GM06990 (cell line): Measurements from ENCODE around the gene AAK1.

Experiments used
- DNase-seq: peaks from one replicate; pipeline ENCODE4 v3.0.0-alpha.2; 2011; ENCODE audit not compliant: insufficient read length; ENCODE audit errors: extremely low read depth
- H3K27me3 ChIP-seq: replicated peaks from 2 replicates; pipeline ENCODE4 v1.6.0; 2011; ENCODE audit warnings: low read length; ENCODE audit not compliant: control insufficient read depth, insufficient read depth
- H3K36me3 ChIP-seq: 2 replicates; pipeline ENCODE4 v1.5.1; 2011; ENCODE audit warnings: low read length; ENCODE audit not compliant: control insufficient read depth, insufficient read depth
- H3K4me3 ChIP-seq: replicated peaks from 2 replicates; pipeline ENCODE4 v1.5.1; 2011; ENCODE audit warnings: low read depth, mild to moderate bottlenecking, control low read depth, low read length
- CTCF ChIP-seq: IDR thresholded peaks from 2 replicates; pipeline ENCODE4 v1.5.1; 2011; ENCODE audit warnings: low read length, control low read depth, mild to moderate bottlenecking, inconsistent platforms; ENCODE audit not compliant: insufficient read depth, poor library complexity, severe bottlenecking

AAK1 gene

GRCh38 chr2:69589973-69590652, 53.4 kb downstream of the AAK1 start:
- H3K36me3 ChIP-seq, result no peaks in the 10 kb centered on the region
- TF ChIP-seq CTCF, result no peak
- H3K4me3 ChIP-seq, result no peak overlapping the region
- no peak for DNase-seq
- no peaks in the 10 kb centered on the region for H3K27me3 ChIP-seq

GRCh38 chr2:69588945-69589344, 54.6 kb downstream of the AAK1 start:
- TF ChIP-seq CTCF, result no peak
- H3K4me3 ChIP-seq, result no peak overlapping the region
- H3K36me3 ChIP-seq, result no peaks in the 10 kb centered on the region
- DNase-seq, result no peak
- H3K27me3 ChIP-seq, result no peaks in the 10 kb centered on the region

- Histone ChIP-seq H3K36me3 (no peaks in the 10 kb centered on the region), H3K4me3 (no peak overlapping the region), H3K27me3 (no peaks in the 10 kb centered on the region)
- no peak for TF ChIP-seq CTCF
- DNase-seq, result no peak
Observed at GRCh38 chr2:69588403-69588802, 55.1 kb downstream of the AAK1 start.

DNA sequence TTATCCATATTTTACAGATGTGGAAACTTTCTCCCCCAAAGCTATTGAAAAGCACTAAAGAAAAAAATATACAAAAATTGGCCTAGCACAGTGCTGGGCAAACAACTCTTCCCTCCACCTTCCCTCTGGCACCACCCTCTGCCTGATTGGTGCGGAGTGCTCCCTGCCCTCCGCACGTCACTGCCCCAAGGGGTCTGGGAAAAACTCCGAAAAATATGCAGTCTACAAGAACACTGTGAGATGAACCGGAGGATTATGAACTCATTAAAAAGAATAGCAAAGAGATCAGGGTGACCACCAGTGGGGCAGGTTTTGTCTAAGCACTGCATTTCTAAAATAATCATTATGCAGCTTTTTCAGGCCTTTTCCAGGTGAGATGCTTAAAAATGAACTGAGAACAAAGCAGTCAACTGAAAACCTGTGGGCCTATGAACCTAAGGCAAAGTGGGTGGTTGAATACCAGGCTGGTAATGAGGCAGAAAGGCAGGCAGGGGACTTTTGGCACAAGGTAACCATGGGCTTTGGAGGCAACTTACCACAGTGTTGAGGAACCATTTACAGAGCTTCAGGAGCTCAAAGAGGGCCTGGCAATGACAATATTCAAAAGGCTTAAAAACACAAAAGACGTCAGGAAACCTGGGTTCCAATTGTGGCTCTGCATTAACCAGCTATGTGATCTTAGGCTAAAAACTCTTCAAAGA, 57.5 kb downstream of the AAK1 start:
- DNase-seq, result no peak
- TF ChIP-seq CTCF, result no peak
- Histone ChIP-seq H3K4me3 (no peak overlapping the region), H3K36me3 (no peaks in the 10 kb centered on the region), H3K27me3 (no peaks in the 10 kb centered on the region)

- no peaks in the 10 kb centered on the region for H3K36me3 ChIP-seq
- H3K4me3 ChIP-seq, result no peak overlapping the region
- TF ChIP-seq CTCF, result no peak
- no peak for DNase-seq
- no peaks in the 10 kb centered on the region for H3K27me3 ChIP-seq
Observed at GRCh38 chr2:69584127-69584889, 59.2 kb downstream of the AAK1 start.
